GM19351 (cell line): Measurements from ENCODE around the gene FOCAD.
A peak's percentile ranks its signal among the peaks of the same experiment; 100 is the strongest.

ENCODE experiments used
- ATAC-seq: cut with Tn5 transposase; IDR thresholded peaks from one replicate; pipeline ENCODE4 v1.9.1; 2021; ENCODE audit warnings: mild to moderate bottlenecking, moderate library complexity; ENCODE audit not compliant: unreplicated experiment

Gene FOCAD

GRCh38 chr9:20872340-20872977 lies 188.4 kb downstream of the FOCAD start:
- no peak for ATAC-seq

GRCh38 chr9:20873240-20873865 lies 189.3 kb downstream of the FOCAD start:
- no peak for ATAC-seq

GRCh38 chr9:20880271-20880670 lies 196.2 kb downstream of the FOCAD start:
- ATAC-seq = no peak

- ATAC-seq = no peak
Measured at GRCh38 chr9:20880675-20881074, 196.6 kb downstream of the FOCAD start.

- peak; percentile 73 for ATAC-seq
Measured at GRCh38 chr9:20884985-20885593, 201.0 kb downstream of the FOCAD start.

- no peak for ATAC-seq
Measured at GRCh38 chr9:20898885-20899554, 215.0 kb downstream of the FOCAD start.

- ATAC-seq = no peak
Measured at GRCh38 chr9:20903212-20903611, 219.2 kb downstream of the FOCAD start.

- no peak for ATAC-seq
Measured at GRCh38 chr9:20904995-20905394, 220.9 kb downstream of the FOCAD start.

GRCh38 chr9:20906326-20906725 lies 222.3 kb downstream of the FOCAD start:
- ATAC-seq = no peak

GRCh38 chr9:20908461-20908860 lies 224.4 kb downstream of the FOCAD start:
- no peak for ATAC-seq

GRCh38 chr9:20914556-20914955 lies 230.5 kb downstream of the FOCAD start:
- no peak for ATAC-seq

- ATAC-seq = no peak
Measured at GRCh38 chr9:20921362-20921761, 237.3 kb downstream of the FOCAD start.

- ATAC-seq = no peak
Measured at GRCh38 chr9:20925256-20926045, 241.4 kb downstream of the FOCAD start.

GRCh38 chr9:20929276-20929675 lies 245.2 kb downstream of the FOCAD start:
- no peak for ATAC-seq

GRCh38 chr9:20930836-20931235 lies 246.8 kb downstream of the FOCAD start:
- no peak for ATAC-seq

- peak; percentile 23 for ATAC-seq
Measured at GRCh38 chr9:20940447-20941173, 256.6 kb downstream of the FOCAD start.

- ATAC-seq = peak; percentile 100
Measured at GRCh38 chr9:20941174-20941690, 257.2 kb downstream of the FOCAD start.

GRCh38 chr9:20944507-20944906 lies 260.4 kb downstream of the FOCAD start:
- no peak for ATAC-seq

- no peak for ATAC-seq
Measured at GRCh38 chr9:20945269-20945668, 261.2 kb downstream of the FOCAD start.

- no peak for ATAC-seq
Measured at GRCh38 chr9:20945856-20946255, 261.8 kb downstream of the FOCAD start.
